CD4-positive, alpha-beta T cell (primary cell): Measurements from ENCODE around the gene SLC11A2. TPM values are rescaled to one million over a fixed set of nuclear protein-coding genes. Genes with fewer than 3 reads are reported as not detected.

Experiments
- ATAC-seq: fragments of 200-7000 bp; cut with Tn5 transposase; one replicate; pipeline ENCODE4 v1.10.0; 2022; ENCODE audit warnings: mild to moderate bottlenecking; ENCODE audit not compliant: poor library complexity
- CTCF ChIA-PET: fragments of 350-600 bp; sonication (Branson Sonifier 250); formaldehyde crosslinking; loops from one replicate; lab custom pipeline; 2021; ENCODE audit warnings: antibody characterized with exemption, inconsistent platforms; lab: Charles Lee
- POLR2A ChIA-PET: fragments of 350-600 bp; sonication (Branson Sonifier 250); formaldehyde crosslinking; loops from one replicate; lab custom pipeline; 2021; ENCODE audit warnings: antibody characterized with exemption, inconsistent platforms; lab: Charles Lee
- DNase-seq, 14 experiments: peaks; one replicate each; pipeline ENCODE4 v3.0.0-alpha.2; 2013 to 2020; ENCODE audit warnings: mixed read lengths in 2 of 14
- H3K27ac ChIP-seq, 2 donors: one replicate each; pipeline versions ENCODE4 v1.5.1 to v1.7.0; 2013; ENCODE audit warnings: low read length in 2 of 2, low read depth in 1 of 2, mild to moderate bottlenecking in 1 of 2
- H3K27me3 ChIP-seq, 2 experiments: 1 replicate in 1 of 2; 2 replicates in 1 of 2; pipeline versions ENCODE4 v1.6.1 to v1.7.0; 2013; ENCODE audit warnings: low read length in 2 of 2, control low read depth in 1 of 2, mild to moderate bottlenecking in 1 of 2, moderate library complexity in 1 of 2; ENCODE audit not compliant: insufficient read depth in 2 of 2, control insufficient read depth in 1 of 2
- H3K36me3 ChIP-seq: one replicate; pipeline ENCODE4 v1.6.1; 2013; ENCODE audit warnings: low read length, control low read depth; ENCODE audit not compliant: insufficient read depth
- H3K4me1 ChIP-seq: one replicate; pipeline ENCODE4 v1.6.1; 2013; ENCODE audit warnings: low read length, control low read depth; ENCODE audit not compliant: insufficient read depth
- H3K4me3 ChIP-seq: one replicate; pipeline ENCODE4 v1.5.1; 2013; ENCODE audit warnings: mild to moderate bottlenecking, low read length, moderate library complexity
- H3K9me3 ChIP-seq, 2 experiments: 1 replicate in 1 of 2; 2 replicates in 1 of 2; pipeline versions ENCODE4 v1.6.1 to v1.7.0; 2013; ENCODE audit warnings: low read length in 2 of 2, mild to moderate bottlenecking in 2 of 2, control low read depth in 1 of 2, moderate library complexity in 1 of 2; ENCODE audit not compliant: control insufficient read depth in 1 of 2, insufficient read depth in 1 of 2
- H3K27ac Mint-ChIP-seq: one replicate; pipeline ENCODE4 v1.8.0; 2020; ENCODE audit warnings: mixed read lengths
- H3K27me3 Mint-ChIP-seq: one replicate; pipeline ENCODE4 v1.8.0; 2021; ENCODE audit warnings: mixed read lengths
- H3K36me3 Mint-ChIP-seq: one replicate; pipeline ENCODE4 v1.8.0; 2021; ENCODE audit warnings: low read depth, mixed read lengths
- H3K4me1 Mint-ChIP-seq: one replicate; pipeline ENCODE4 v1.8.0; 2021; ENCODE audit warnings: low read depth, mixed read lengths
- H3K4me3 Mint-ChIP-seq: one replicate; pipeline ENCODE4 v1.8.0; 2020; ENCODE audit warnings: mild to moderate bottlenecking, mixed read lengths
- H3K9me3 Mint-ChIP-seq: one replicate; pipeline ENCODE4 v1.8.0; 2020; ENCODE audit warnings: mixed read lengths
- intact Hi-C, 2 experiments: fragments of 100-400 bp; cut with DNase I in 1 of 2; cut with micrococcal nuclease in 1 of 2; formaldehyde crosslinking; loops; one replicate each; pipeline versions ENCODE4 v1.15.1 to v1.9.0; 2023 to 2025; cut with DNase I, micrococcal nuclease
- total RNA-seq, 174 experiments: library from RNA in 2 of 174; stranded (reverse) in 2 of 174; gene quantifications; one replicate each; pipeline ENCODE4 v1.2.3 and lab custom pipeline; 2021 to 2026
- TF ChIP-seq, protein P1 (sequence below): fragments of 200-600 bp; IDR thresholded peaks from one replicate; pipeline ENCODE4 v1.8.0; 2022; ENCODE audit warnings: antibody characterized with exemption, mild to moderate bottlenecking

Gene SLC11A2
- total RNA-seq, 2 experiments from 2014 or later = 43.6 to 47.7 TPM

DNA sequence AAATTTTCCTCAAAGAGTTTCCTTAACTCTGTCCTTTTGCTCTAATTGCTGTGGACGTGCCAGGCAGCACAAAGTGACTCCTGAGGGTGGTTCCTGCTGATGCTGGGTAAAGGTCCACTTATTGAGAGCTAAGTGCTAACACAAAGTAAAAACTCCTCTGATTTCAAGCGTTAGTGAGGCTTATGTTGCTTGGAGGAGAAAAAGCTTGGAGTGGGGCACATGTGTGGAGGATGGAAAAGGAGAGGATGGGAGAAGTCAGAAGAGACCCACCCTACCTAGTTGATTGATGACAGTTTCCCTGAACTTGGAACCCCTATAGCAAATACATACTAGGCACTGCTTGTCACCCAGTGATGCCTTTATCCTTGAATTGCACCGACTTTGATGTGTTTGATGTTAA, 10.1 kb upstream of the SLC11A2 start:
- Mint-ChIP-seq H3K4me1 (no peaks in the 10 kb centered on the region), H3K9me3 (no peaks in the 10 kb centered on the region), H3K27me3 (no peaks in the 10 kb centered on the region), H3K27ac (no peak overlapping the region), H3K4me3 (no peak overlapping the region), H3K36me3 (no peaks in the 10 kb centered on the region)
- no peaks in the 10 kb centered on the region for H3K4me1 ChIP-seq
- TF ChIP-seq, protein P1, sequence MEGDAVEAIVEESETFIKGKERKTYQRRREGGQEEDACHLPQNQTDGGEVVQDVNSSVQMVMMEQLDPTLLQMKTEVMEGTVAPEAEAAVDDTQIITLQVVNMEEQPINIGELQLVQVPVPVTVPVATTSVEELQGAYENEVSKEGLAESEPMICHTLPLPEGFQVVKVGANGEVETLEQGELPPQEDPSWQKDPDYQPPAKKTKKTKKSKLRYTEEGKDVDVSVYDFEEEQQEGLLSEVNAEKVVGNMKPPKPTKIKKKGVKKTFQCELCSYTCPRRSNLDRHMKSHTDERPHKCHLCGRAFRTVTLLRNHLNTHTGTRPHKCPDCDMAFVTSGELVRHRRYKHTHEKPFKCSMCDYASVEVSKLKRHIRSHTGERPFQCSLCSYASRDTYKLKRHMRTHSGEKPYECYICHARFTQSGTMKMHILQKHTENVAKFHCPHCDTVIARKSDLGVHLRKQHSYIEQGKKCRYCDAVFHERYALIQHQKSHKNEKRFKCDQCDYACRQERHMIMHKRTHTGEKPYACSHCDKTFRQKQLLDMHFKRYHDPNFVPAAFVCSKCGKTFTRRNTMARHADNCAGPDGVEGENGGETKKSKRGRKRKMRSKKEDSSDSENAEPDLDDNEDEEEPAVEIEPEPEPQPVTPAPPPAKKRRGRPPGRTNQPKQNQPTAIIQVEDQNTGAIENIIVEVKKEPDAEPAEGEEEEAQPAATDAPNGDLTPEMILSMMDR = no peak
- POLR2A ChIA-PET = interaction anchor here (0.6 to 1.4 kb wide), 2 partner anchors 10 to 17 kb away, joined by 5 read pairs; partner anchors contain the start of gene SLC11A2
- H3K27ac ChIP-seq = no peak overlapping the region
- no peak for DNase-seq
- CTCF ChIA-PET = no interaction called here
- H3K4me3 ChIP-seq = no peak overlapping the region
- intact Hi-C loops = no loop called here
- no peaks in the 10 kb centered on the region for H3K27me3 ChIP-seq
- no peaks in the 10 kb centered on the region for H3K36me3 ChIP-seq
- H3K9me3 ChIP-seq = no peaks in the 10 kb centered on the region
- ATAC-seq = no peak

DNA sequence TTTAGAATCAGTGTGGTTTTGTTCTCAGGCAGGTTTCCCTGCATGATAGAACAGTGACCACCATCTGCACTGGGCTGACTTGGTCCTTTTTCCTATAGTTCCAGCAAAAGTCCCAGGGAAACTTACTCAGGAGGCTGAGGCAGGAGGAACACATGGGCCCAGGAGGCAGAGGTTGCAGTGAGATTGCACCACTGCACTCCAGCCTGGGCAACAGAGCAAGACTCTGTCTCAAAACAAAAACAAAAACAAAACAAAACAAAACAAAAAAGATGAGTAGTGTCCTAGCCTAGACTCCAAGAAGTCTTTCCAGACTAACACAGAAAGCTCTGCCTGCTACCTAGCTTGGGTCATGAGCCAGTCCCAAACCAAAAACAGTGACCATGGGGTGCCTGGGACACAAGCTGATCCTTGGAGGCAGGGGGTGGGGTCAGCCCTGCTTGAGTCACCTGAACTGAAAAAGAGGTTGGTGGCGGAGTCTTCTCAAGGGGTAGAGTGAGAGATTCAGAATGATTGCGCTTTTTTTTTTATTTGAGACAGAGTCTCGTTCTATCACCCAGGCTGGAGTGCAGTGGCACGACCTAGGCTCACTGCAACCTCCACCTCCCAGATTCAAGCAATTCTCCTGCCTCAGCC, 7.4 kb upstream of the SLC11A2 start:
- TF ChIP-seq, protein P1 = no peak
- no peaks in the 10 kb centered on the region for H3K27me3 Mint-ChIP-seq
- H3K27me3 ChIP-seq = no peaks in the 10 kb centered on the region
- H3K36me3 Mint-ChIP-seq = no peaks in the 10 kb centered on the region
- no peaks in the 10 kb centered on the region for H3K9me3 ChIP-seq
- DNase-seq (no peak), ATAC-seq (no peak)
- no peaks in the 10 kb centered on the region for H3K4me1 Mint-ChIP-seq
- H3K4me3 Mint-ChIP-seq = no peak overlapping the region
- no peak overlapping the region for H3K27ac Mint-ChIP-seq
- ChIA-PET CTCF (no interaction called here), POLR2A (no interaction called here)
- intact Hi-C loops = no loop called here
- H3K4me3 ChIP-seq = no peak overlapping the region
- H3K4me1 ChIP-seq = no peaks in the 10 kb centered on the region
- H3K9me3 Mint-ChIP-seq = no peaks in the 10 kb centered on the region
- H3K27ac ChIP-seq = no peak overlapping the region
- H3K36me3 ChIP-seq = no peaks in the 10 kb centered on the region

DNA sequence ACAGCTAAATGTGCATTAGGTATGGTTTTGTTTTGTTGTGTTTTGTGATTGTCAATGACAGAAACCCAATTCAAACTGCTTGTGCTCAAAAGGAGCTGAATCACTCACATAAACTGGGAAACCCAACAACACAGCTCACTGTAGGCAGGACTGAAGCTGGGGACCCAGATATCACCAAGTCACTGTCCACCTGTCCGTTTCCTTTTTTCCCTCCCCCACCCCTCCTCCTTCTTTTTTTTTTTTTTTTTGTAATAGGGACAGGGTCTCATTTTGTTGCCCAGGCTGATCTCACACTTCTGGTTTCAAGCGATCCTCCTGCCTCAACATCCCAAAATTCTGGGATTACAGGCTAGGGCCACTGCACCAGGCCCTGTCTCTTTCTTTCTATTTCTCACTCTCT, 6.9 kb upstream of the SLC11A2 start:
- no peaks in the 10 kb centered on the region for H3K27me3 Mint-ChIP-seq
- H3K27ac Mint-ChIP-seq = no peak overlapping the region
- H3K4me1 ChIP-seq = peaks cover 2% of the 10 kb centered on the region
- intact Hi-C loops = no loop called here
- H3K27ac ChIP-seq = no peak overlapping the region
- no peaks in the 10 kb centered on the region for H3K9me3 ChIP-seq
- H3K36me3 ChIP-seq = no peaks in the 10 kb centered on the region
- no peak overlapping the region for H3K4me3 Mint-ChIP-seq
- H3K4me1 Mint-ChIP-seq = peaks cover 4% of the 10 kb centered on the region
- DNase-seq = no peak
- CTCF ChIA-PET = no interaction called here
- ATAC-seq = no peak
- POLR2A ChIA-PET = interaction anchor here (0.6 kb wide), 1 partner anchor 312 kb away, joined by 3 read pairs; no protein-coding TSS in a partner anchor
- no peak overlapping the region for H3K4me3 ChIP-seq
- H3K36me3 Mint-ChIP-seq = no peaks in the 10 kb centered on the region
- no peaks in the 10 kb centered on the region for H3K9me3 Mint-ChIP-seq
- TF ChIP-seq, protein P1 = no peak
- no peaks in the 10 kb centered on the region for H3K27me3 ChIP-seq
